ENCODE measurements around the gene RASGRP4.
"Not testable (repeated sequence)": the region's sequence is repeated elsewhere in the genome, so short reads cannot be mapped to it uniquely, and the experiment has no call there.

Gene RASGRP4

GRCh38 chr19:38425810-38426466, at the start of gene RASGRP4:
Gene RASGRP4 (minus strand): TSS chr19:38426219. CDS start chr19:38426091, 128 bp downstream.
- DNase-seq = peak; percentile 30

GRCh38 chr19:38475176-38475575, 49.2 kb upstream of the RASGRP4 start:
- no peak for DNase-seq

- no peak for DNase-seq
Measured at GRCh38 chr19:38473201-38473600, 47.2 kb upstream of the RASGRP4 start.

GRCh38 chr19:38472725-38473124, 46.7 kb upstream of the RASGRP4 start:
- not testable (repeated sequence) for DNase-seq

GRCh38 chr19:38470788-38471480, 44.9 kb upstream of the RASGRP4 start:
- DNase-seq = no peak

GRCh38 chr19:38469151-38469550, 43.1 kb upstream of the RASGRP4 start:
- no peak for DNase-seq

GRCh38 chr19:38467541-38468525, 41.8 kb upstream of the RASGRP4 start:
- no peak for DNase-seq

- DNase-seq = no peak
Measured at GRCh38 chr19:38466050-38466449, 40.0 kb upstream of the RASGRP4 start.

GRCh38 chr19:38464421-38465082, 38.5 kb upstream of the RASGRP4 start:
- DNase-seq = no peak

- no peak for DNase-seq
Measured at GRCh38 chr19:38463365-38463764, 37.3 kb upstream of the RASGRP4 start.

- DNase-seq = no peak
Measured at GRCh38 chr19:38458991-38459390, 33.0 kb upstream of the RASGRP4 start.

- no peak for DNase-seq
Measured at GRCh38 chr19:38457690-38458405, 31.8 kb upstream of the RASGRP4 start.

GRCh38 chr19:38457202-38457601, 31.2 kb upstream of the RASGRP4 start:
- no peak for DNase-seq

- DNase-seq = no peak
Measured at GRCh38 chr19:38455031-38455430, 29.0 kb upstream of the RASGRP4 start.

- DNase-seq = no peak
Measured at GRCh38 chr19:38453596-38453995, 27.6 kb upstream of the RASGRP4 start.

- no peak for DNase-seq
Measured at GRCh38 chr19:38452430-38453366, 26.7 kb upstream of the RASGRP4 start.

GRCh38 chr19:38451629-38452028, 25.6 kb upstream of the RASGRP4 start:
- DNase-seq = no peak

GRCh38 chr19:38451036-38451435, 25.0 kb upstream of the RASGRP4 start:
- DNase-seq = no peak

GRCh38 chr19:38449518-38449917, 23.5 kb upstream of the RASGRP4 start:
- no peak for DNase-seq

GRCh38 chr19:38448225-38448624, 22.2 kb upstream of the RASGRP4 start:
- DNase-seq = no peak

GRCh38 chr19:38445362-38445761, 19.3 kb upstream of the RASGRP4 start:
- DNase-seq = no peak
